ENCODE data around the gene CCL5. TPM values are rescaled to one million over a fixed set of nuclear protein-coding genes. Genes with fewer than 3 reads are reported as not detected.

CCL5 gene
- total and polyA plus RNA-seq, 2 experiments from 2014 or later, result not detected

DNA sequence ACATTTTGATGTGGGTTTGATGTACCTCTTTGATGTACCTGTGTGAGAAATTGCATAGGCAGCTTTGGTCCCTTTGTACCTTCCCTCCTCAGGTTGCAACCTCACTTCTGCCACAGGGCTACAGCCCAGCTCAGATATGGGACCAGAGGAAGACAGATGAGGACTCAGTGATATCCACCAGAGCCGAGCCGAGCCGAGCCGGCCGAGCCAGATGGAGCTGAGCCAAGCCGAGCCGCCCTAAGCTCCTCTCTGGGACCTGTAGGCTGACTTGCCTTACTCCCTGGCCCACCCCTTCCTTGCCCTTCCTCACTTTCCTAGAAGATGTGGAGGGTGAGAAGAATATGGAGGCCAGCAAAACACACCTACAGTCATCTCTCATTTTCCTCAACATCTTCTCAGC is 15.3 kb downstream of the CCL5 start (continued):
- TF ChIP-seq STAT1 (IDR thresholded peaks at IDR 0.05; ENCODE audit: unreplicated experiment) (no peak), JUNB (IDR thresholded peaks at IDR 0.05; ENCODE audit: unreplicated experiment) (no peak)
- TF ChIP-seq, protein P1, sequence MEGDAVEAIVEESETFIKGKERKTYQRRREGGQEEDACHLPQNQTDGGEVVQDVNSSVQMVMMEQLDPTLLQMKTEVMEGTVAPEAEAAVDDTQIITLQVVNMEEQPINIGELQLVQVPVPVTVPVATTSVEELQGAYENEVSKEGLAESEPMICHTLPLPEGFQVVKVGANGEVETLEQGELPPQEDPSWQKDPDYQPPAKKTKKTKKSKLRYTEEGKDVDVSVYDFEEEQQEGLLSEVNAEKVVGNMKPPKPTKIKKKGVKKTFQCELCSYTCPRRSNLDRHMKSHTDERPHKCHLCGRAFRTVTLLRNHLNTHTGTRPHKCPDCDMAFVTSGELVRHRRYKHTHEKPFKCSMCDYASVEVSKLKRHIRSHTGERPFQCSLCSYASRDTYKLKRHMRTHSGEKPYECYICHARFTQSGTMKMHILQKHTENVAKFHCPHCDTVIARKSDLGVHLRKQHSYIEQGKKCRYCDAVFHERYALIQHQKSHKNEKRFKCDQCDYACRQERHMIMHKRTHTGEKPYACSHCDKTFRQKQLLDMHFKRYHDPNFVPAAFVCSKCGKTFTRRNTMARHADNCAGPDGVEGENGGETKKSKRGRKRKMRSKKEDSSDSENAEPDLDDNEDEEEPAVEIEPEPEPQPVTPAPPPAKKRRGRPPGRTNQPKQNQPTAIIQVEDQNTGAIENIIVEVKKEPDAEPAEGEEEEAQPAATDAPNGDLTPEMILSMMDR (conservative IDR thresholded peaks at IDR 0.05; ENCODE audit: low read depth in 2 of 2), result no peak

DNA sequence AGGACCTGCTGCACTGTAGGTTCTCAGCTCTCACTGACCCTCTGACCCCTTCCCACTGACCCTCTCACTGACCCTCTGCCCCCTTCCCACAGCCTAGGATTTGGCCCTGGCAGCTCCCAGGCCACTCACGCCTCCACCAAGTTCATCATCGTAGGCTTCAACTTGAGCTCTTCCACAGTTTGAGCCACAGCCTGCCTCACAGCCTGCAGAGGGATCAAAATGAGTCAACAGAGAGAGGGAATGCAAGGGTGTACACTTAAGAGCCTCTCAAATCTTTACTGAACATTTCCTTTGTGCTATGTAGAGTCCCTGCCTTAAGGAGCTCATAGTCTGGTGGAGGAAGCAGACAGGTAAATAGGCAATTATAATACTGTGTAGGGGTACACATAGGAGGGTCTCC is 23.6 kb downstream of the CCL5 start:
- Mint-ChIP-seq H3K4me3 (no peak overlapping the region), H3K27ac (no peak overlapping the region), H3K9me3 (no peaks in the 10 kb centered on the region), H3K27me3 (ENCODE audit: insufficient read depth, low read depth, poor library complexity) (peaks cover 4% of the 10 kb centered on the region), H3K36me3 (ENCODE audit: low read depth) (peaks cover 3% of the 10 kb centered on the region; the same call in 2 of the 3 replicates), H3K4me1 (peaks cover 3% of the 10 kb centered on the region; the same call in 2 of the 3 replicates)
- Histone ChIP-seq H3K36me3 (ENCODE audit: insufficient read depth) (no peaks in the 10 kb centered on the region; the same call in 1 of the 2 replicates), H3K9me2 (ENCODE audit: insufficient read depth) (no peaks in the 10 kb centered on the region), H3K27ac (ENCODE audit: low read depth) (peak overlapping the region; percentile 39; the same call in 1 of the 2 replicates), H3K79me2 (replicated peaks; ENCODE audit: insufficient read depth) (no peaks in the 10 kb centered on the region), H3K4me1 (ENCODE audit: insufficient read depth) (no peaks in the 10 kb centered on the region), H3K27me3 (ENCODE audit: insufficient read depth) (no peaks in the 10 kb centered on the region), H3K4me3 (no peak overlapping the region), H3F3A (replicated peaks; ENCODE audit: low read depth) (no peaks in the 10 kb centered on the region), H4K20me1 (replicated peaks; ENCODE audit: insufficient read depth) (no peaks in the 10 kb centered on the region; the same call in 1 of the 2 replicates), H3K4me2 (no peak overlapping the region), H2AFZ (no peak overlapping the region)
- no peak for DNase-seq (ENCODE audit: low spot score)
- ATAC-seq, result no peak
- TF ChIP-seq ZNF114 (CRISPR knock-in tag; IDR thresholded peaks at IDR 0.05) (no peak), ZNF331 (CRISPR knock-in tag; IDR thresholded peaks at IDR 0.05; ENCODE audit: low read depth) (no peak), CREB1 (CRISPR knock-in tag; IDR thresholded peaks at IDR 0.05; ENCODE audit: low read depth) (no peak), POLR2AphosphoS5 (IDR thresholded peaks at IDR 0.05; ENCODE audit: low read depth) (no peak), EZH2phosphoT487 (IDR thresholded peaks at IDR 0.05; ENCODE audit: unreplicated experiment) (no peak), EZH2 (IDR thresholded peaks at IDR 0.05; ENCODE audit: low read depth, unreplicated experiment) (no peak), STAT1 (IDR thresholded peaks at IDR 0.05; ENCODE audit: unreplicated experiment) (no peak), NANOG (IDR thresholded peaks at IDR 0.05; ENCODE audit: borderline replicate concordance) (no peak)
- TF ChIP-seq, protein P1 (conservative IDR thresholded peaks at IDR 0.05; ENCODE audit: low read depth in 2 of 2), result no peak
- TF ChIP-seq, protein P2, sequence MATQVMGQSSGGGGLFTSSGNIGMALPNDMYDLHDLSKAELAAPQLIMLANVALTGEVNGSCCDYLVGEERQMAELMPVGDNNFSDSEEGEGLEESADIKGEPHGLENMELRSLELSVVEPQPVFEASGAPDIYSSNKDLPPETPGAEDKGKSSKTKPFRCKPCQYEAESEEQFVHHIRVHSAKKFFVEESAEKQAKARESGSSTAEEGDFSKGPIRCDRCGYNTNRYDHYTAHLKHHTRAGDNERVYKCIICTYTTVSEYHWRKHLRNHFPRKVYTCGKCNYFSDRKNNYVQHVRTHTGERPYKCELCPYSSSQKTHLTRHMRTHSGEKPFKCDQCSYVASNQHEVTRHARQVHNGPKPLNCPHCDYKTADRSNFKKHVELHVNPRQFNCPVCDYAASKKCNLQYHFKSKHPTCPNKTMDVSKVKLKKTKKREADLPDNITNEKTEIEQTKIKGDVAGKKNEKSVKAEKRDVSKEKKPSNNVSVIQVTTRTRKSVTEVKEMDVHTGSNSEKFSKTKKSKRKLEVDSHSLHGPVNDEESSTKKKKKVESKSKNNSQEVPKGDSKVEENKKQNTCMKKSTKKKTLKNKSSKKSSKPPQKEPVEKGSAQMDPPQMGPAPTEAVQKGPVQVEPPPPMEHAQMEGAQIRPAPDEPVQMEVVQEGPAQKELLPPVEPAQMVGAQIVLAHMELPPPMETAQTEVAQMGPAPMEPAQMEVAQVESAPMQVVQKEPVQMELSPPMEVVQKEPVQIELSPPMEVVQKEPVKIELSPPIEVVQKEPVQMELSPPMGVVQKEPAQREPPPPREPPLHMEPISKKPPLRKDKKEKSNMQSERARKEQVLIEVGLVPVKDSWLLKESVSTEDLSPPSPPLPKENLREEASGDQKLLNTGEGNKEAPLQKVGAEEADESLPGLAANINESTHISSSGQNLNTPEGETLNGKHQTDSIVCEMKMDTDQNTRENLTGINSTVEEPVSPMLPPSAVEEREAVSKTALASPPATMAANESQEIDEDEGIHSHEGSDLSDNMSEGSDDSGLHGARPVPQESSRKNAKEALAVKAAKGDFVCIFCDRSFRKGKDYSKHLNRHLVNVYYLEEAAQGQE (IDR thresholded peaks at IDR 0.05; ENCODE audit: unreplicated experiment), result no peak
- TF ChIP-seq, protein P3, sequence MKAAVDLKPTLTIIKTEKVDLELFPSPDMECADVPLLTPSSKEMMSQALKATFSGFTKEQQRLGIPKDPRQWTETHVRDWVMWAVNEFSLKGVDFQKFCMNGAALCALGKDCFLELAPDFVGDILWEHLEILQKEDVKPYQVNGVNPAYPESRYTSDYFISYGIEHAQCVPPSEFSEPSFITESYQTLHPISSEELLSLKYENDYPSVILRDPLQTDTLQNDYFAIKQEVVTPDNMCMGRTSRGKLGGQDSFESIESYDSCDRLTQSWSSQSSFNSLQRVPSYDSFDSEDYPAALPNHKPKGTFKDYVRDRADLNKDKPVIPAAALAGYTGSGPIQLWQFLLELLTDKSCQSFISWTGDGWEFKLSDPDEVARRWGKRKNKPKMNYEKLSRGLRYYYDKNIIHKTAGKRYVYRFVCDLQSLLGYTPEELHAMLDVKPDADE (IDR thresholded peaks at IDR 0.05), result no peak

Data from GM23338 (cell line).